HFFc6 (cell line): ENCODE measurements around the gene NMRK1. TPM values are rescaled to one million over a fixed set of nuclear protein-coding genes. Genes with fewer than 3 reads are reported as not detected.
A peak's percentile ranks its signal among the peaks of the same experiment; 100 is the strongest.

Experiments used
- DNase-seq: peaks from one replicate; pipeline ENCODE4 v3.0.0-alpha.2; 2018
- H3K27ac Mint-ChIP-seq: 2 replicates; pipeline ENCODE4 v1.8.0; 2020; ENCODE audit warnings: mild to moderate bottlenecking, mixed read lengths
- H3K27me3 Mint-ChIP-seq: 2 replicates; pipeline ENCODE4 v1.8.0; 2021; ENCODE audit warnings: mild to moderate bottlenecking, moderate library complexity, mixed read lengths; ENCODE audit not compliant: insufficient read depth
- H3K36me3 Mint-ChIP-seq: 2 replicates; pipeline ENCODE4 v1.8.0; 2021; ENCODE audit warnings: low read depth, mixed read lengths
- H3K4me1 Mint-ChIP-seq: 2 replicates; pipeline ENCODE4 v1.8.0; 2020; ENCODE audit warnings: low read depth, mixed read lengths
- H3K4me3 Mint-ChIP-seq: 2 replicates; pipeline ENCODE4 v1.8.0; 2020; ENCODE audit warnings: mild to moderate bottlenecking, moderate library complexity, mixed read lengths
- H3K9me3 Mint-ChIP-seq: 2 replicates; pipeline ENCODE4 v1.8.0; 2020; ENCODE audit warnings: mild to moderate bottlenecking, mixed read lengths
- total RNA-seq, 6 experiments: library from RNA; stranded (reverse); fragmentation: NEBNext Ultra II Directional; extraction: Animal tissue kit (Norgen Biotek cat#: 25700); gene quantifications; 2 replicates in 1 of 6; 3 replicates in 5 of 6; pipeline ENCODE4 v1.2.3, GENCODE V29; 2021
- TF ChIP-seq, protein P1 (sequence below): fragments of 200-600 bp; sonication (generic); IDR thresholded peaks from 2 replicates; pipeline ENCODE4 v1.5.0; 2021; ENCODE audit warnings: antibody characterized with exemption, mild to moderate bottlenecking

NMRK1 gene
- total RNA-seq, 6 experiments from 2014 or later = 16.7 to 23.2 (median 18.7) TPM

DNA sequence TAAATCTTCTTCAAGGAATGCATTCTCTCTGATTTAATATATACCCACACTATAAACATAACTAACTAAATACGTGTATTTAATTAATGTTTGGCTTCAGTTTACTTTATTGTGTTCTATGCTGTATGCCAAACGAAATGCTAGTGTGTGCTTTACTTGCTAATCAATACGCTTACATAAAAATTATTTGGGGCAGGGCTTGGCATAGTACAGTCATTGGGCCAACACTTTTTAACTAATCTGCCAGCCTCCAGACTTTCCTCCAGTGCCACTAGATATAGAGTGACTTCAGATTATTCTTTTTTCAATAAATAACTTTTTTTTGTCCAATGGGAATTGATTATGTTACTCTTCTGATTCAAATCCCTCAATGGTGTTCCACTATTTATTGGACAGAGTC is 51.2 kb downstream of the NMRK1 start:
- H3K36me3 Mint-ChIP-seq = no peaks in the 10 kb centered on the region
- TF ChIP-seq, protein P1, sequence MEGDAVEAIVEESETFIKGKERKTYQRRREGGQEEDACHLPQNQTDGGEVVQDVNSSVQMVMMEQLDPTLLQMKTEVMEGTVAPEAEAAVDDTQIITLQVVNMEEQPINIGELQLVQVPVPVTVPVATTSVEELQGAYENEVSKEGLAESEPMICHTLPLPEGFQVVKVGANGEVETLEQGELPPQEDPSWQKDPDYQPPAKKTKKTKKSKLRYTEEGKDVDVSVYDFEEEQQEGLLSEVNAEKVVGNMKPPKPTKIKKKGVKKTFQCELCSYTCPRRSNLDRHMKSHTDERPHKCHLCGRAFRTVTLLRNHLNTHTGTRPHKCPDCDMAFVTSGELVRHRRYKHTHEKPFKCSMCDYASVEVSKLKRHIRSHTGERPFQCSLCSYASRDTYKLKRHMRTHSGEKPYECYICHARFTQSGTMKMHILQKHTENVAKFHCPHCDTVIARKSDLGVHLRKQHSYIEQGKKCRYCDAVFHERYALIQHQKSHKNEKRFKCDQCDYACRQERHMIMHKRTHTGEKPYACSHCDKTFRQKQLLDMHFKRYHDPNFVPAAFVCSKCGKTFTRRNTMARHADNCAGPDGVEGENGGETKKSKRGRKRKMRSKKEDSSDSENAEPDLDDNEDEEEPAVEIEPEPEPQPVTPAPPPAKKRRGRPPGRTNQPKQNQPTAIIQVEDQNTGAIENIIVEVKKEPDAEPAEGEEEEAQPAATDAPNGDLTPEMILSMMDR = no peak
- no peak overlapping the region; the same call in 1 of the 2 replicates for H3K27ac Mint-ChIP-seq
- no peaks in the 10 kb centered on the region for H3K27me3 Mint-ChIP-seq
- no peak overlapping the region for H3K4me3 Mint-ChIP-seq
- DNase-seq = no peak
- no peaks in the 10 kb centered on the region for H3K9me3 Mint-ChIP-seq
- peaks cover 55% of the 10 kb centered on the region for H3K4me1 Mint-ChIP-seq

DNA sequence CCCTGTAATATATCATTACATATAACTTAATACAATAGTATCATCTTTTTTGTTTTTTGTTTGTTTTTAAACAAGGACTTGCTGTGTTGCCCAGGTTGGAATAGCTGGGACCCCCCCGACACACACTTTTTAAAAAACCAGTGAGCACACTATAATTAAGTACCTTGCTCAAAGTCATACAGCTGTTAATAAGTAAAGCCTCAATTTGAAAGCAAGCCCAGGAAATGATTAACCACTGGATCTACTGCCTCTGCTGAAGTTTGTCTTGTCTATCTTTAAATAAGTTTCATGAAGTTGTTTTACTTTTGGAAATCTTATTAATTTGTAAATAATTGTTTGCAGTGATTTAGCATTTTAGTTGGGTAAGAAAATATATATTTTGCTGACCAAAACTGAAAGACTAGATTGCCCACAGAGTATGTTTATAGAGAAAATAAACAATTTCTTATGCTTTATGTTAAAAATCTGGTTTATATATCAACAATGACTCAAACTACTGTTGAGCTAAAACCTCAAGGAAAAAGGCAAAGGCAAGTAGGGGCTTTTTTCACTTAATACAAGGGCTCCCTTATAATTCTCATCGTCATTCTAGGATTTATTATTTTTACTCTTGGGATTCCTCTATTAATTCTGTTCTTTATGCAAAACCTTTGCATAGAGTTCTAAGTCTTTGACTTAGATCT is 54.0 kb downstream of the NMRK1 start:
- Mint-ChIP-seq H3K4me1 (peaks cover 26% of the 10 kb centered on the region), H3K27me3 (no peaks in the 10 kb centered on the region), H3K27ac (no peak overlapping the region), H3K9me3 (no peaks in the 10 kb centered on the region), H3K4me3 (no peak overlapping the region), H3K36me3 (no peaks in the 10 kb centered on the region)
- TF ChIP-seq, protein P1 = no peak
- no peak for DNase-seq

DNA sequence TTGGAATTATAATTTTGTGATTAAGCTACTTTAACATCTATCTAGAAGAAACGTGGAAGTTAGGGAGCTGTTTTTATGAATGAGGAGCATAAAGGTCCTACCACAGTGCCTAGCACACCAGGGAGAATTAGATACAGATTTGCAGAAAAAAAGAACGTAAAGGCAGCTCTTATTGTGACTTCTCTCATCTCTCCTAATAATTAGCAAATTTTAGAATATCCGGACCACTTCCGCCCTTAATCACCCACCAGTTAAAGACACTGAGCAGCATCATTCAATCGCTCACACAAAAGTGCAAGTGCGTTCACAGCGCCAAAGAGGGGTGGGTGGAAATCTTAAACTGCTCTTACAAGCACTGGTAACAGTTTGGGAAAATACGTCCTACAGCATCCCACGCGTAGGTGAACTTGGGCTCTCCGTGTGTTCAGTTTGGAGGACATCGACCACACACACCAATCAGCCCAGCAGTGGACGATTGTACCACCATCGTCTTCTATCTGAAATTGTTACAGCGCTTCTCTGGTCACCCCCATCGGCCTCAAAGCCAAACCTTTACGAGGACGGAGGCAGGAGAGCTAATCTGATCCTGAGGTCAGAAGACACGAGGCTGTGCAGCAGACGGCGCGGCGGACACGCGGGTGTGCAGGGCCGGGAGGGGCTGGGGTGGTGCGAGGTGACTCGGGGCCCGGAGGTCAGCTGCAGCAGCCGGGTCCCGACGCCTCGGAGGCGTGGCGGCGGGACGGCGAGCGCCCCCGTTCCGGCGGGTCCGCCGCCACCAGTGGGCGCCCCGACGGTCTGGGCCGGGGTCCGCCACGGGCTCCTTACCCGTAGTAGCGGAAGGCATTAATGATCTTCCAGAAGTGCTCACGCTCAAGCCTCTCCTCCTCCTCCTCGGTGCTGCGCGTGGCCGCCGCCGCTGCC is 60.5 kb downstream of the NMRK1 start:
- H3K4me3 Mint-ChIP-seq = peak overlapping the region; percentile 91
- H3K27me3 Mint-ChIP-seq = no peaks in the 10 kb centered on the region; the same call in 1 of the 2 replicates
- H3K9me3 Mint-ChIP-seq = no peaks in the 10 kb centered on the region
- H3K4me1 Mint-ChIP-seq = peaks cover 23% of the 10 kb centered on the region
- no peaks in the 10 kb centered on the region; the same call in 1 of the 2 replicates for H3K36me3 Mint-ChIP-seq
- TF ChIP-seq, protein P1 = no peak; the same call in 1 of the 2 replicates
- peak overlapping the region; percentile 92 for H3K27ac Mint-ChIP-seq
- peak; percentile 27 for DNase-seq

DNA sequence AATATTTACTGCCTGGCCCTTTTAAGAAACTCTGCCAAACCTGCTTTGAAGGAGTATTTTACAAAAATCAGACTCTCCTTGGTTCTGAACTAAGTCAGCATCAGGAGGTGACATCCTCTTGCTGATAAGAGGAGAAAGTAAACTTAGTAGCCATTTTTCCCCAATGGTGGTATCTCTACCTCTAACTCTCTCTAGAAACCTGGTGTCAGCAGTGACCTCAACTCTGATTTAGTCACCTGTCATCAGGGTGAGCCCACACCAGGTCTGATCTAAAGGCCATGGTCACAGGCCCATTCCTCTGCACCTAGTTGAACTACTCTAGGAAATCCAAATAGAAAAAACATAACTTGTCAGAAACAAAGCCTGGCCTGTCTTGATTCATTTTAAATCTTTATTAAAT is 64.1 kb downstream of the NMRK1 start:
- H3K27ac Mint-ChIP-seq = no peak overlapping the region
- TF ChIP-seq, protein P1 = no peak
- peaks cover 29% of the 10 kb centered on the region for H3K4me1 Mint-ChIP-seq
- DNase-seq = no peak
- peaks cover 5% of the 10 kb centered on the region for H3K36me3 Mint-ChIP-seq
- no peaks in the 10 kb centered on the region; the same call in 1 of the 2 replicates for H3K27me3 Mint-ChIP-seq
- no peaks in the 10 kb centered on the region for H3K9me3 Mint-ChIP-seq
- H3K4me3 Mint-ChIP-seq = no peak overlapping the region

DNA sequence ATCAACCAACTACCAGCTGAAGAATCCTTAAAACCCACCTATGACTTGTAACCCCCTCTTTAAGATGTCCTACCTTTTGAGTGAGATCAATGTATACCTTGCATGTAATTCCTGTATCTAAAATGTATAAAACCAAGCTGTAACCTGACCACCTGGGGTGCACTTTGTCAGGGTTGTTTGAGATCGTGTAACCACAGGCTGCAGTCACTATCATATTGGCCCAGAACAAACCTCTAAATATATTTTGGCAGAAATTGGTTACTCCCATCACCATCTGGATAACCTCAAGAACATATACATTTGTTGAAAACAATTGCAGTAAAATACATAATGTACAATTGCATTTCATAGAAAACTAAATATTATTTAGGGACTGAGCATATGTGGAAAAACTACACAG is 68.3 kb downstream of the NMRK1 start:
- TF ChIP-seq, protein P1 = no peak
- no peak overlapping the region for H3K27ac Mint-ChIP-seq
- DNase-seq = no peak
- no peaks in the 10 kb centered on the region for H3K27me3 Mint-ChIP-seq
- H3K9me3 Mint-ChIP-seq = no peaks in the 10 kb centered on the region
- H3K4me1 Mint-ChIP-seq = peaks cover 9% of the 10 kb centered on the region
- H3K4me3 Mint-ChIP-seq = no peak overlapping the region
- H3K36me3 Mint-ChIP-seq = peaks cover 5% of the 10 kb centered on the region
